SU-DHL-6 (cell line): Measurements from ENCODE around the gene SIGLEC12.

Experiments used
- CTCF ChIP-seq: fragments of 200-600 bp; sonication (generic); IDR thresholded peaks from one replicate; pipeline ENCODE4 v1.5.1; 2017; ENCODE audit warnings: antibody characterized with exemption, mild to moderate bottlenecking, low read length, moderate library complexity; ENCODE audit not compliant: insufficient read depth, poor library complexity, severe bottlenecking
- EZH2phosphoT487 ChIP-seq: fragments of 200-600 bp; sonication (generic), shearing (Covaris generic); conservative IDR thresholded peaks from 2 replicates; pipeline ENCODE4 v1.6.1; 2018; ENCODE audit warnings: mild to moderate bottlenecking, antibody characterized with exemption, low read length, moderate library complexity, mixed read lengths

- TF ChIP-seq CTCF (no peak), EZH2phosphoT487 (no peak)
These were observed 33.6 kb downstream of the SIGLEC12 start for GRCh38 chr19:51467864-51468544.
